Adrenal gland (tissue), 5 donors: Measurements from ENCODE around the gene BTBD7.
"Not testable (repeated sequence)": the region's sequence is repeated elsewhere in the genome, so short reads cannot be mapped to it uniquely, and the experiment has no call there.

ENCODE experiments used
- POLR2A ChIP-seq, 2 donors: fragments of 450-650 bp; IDR thresholded peaks; one replicate each; pipeline ENCODE4 v1.6.1; 2017; ENCODE audit warnings: antibody characterized with exemption in 2 of 2, mild to moderate bottlenecking in 2 of 2, moderate library complexity in 1 of 2
- TF ChIP-seq, protein P1 (sequence below), 6 experiments: fragments of 450-650 bp in 4 of 6; fragments of 200-600 bp in 2 of 6; sonication (generic) in 1 of 6; IDR thresholded peaks; 1 replicate in 5 of 6; 2 replicates in 1 of 6; pipeline versions ENCODE4 v1.5.1 to v1.8.0; 2016 to 2021; ENCODE audit warnings: antibody characterized with exemption in 6 of 6, mild to moderate bottlenecking in 2 of 6, moderate library complexity in 1 of 6
- donor health status: DM: no; HTN: no; CAD: no.

- TF ChIP-seq, protein P1, sequence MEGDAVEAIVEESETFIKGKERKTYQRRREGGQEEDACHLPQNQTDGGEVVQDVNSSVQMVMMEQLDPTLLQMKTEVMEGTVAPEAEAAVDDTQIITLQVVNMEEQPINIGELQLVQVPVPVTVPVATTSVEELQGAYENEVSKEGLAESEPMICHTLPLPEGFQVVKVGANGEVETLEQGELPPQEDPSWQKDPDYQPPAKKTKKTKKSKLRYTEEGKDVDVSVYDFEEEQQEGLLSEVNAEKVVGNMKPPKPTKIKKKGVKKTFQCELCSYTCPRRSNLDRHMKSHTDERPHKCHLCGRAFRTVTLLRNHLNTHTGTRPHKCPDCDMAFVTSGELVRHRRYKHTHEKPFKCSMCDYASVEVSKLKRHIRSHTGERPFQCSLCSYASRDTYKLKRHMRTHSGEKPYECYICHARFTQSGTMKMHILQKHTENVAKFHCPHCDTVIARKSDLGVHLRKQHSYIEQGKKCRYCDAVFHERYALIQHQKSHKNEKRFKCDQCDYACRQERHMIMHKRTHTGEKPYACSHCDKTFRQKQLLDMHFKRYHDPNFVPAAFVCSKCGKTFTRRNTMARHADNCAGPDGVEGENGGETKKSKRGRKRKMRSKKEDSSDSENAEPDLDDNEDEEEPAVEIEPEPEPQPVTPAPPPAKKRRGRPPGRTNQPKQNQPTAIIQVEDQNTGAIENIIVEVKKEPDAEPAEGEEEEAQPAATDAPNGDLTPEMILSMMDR (IDR thresholded peaks at IDR 0.05) = not testable (repeated sequence)
- not testable (repeated sequence) for TF ChIP-seq POLR2A (IDR thresholded peaks at IDR 0.05)
Measured at GRCh38 chr14:93233078-93233477, 99.8 kb downstream of the BTBD7 start.
